ENCODE measurements around the gene GLB1L3.

GLB1L3 gene

DNA sequence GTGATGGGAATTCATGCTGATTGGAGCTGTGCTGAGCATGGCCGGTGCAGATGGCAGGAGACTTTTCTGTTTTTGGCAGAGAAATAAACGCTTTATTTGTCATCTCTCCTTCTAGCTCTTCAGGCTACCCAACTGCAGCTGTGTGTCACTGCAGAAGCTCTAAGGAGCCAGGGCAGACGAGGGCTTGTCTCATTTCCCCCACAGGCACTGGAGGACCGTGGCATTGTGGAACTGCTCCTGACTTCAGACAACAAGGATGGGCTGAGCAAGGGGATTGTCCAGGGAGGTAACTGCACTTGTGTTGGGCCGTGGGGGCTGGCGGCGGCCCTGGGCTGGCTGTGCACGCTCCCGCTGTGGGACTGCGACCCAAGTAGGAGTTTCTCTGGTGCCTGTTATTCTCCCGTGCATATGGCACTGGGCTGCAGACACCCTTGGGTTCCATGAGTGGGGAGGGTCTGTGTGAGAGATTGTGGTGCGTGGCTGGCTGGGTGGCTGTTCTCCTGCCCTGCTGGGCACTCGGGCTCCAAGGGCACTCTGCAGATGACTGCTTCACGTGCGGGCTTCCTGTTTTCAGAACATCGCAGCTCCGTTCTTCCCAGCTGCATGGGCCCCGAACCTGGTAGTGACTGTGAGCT, 82.8 kb downstream of the GLB1L3 start:
- H3K36me3 ChIP-seq (ENCODE audit: control insufficient read depth, insufficient read depth, low read length), result no peaks in the 10 kb centered on the region
- H3K4me1 ChIP-seq (ENCODE audit: control insufficient read depth, insufficient read depth, low read length), result no peaks in the 10 kb centered on the region
- H3K27ac ChIP-seq (ENCODE audit: low read depth, low read length), result no peak overlapping the region

DNA sequence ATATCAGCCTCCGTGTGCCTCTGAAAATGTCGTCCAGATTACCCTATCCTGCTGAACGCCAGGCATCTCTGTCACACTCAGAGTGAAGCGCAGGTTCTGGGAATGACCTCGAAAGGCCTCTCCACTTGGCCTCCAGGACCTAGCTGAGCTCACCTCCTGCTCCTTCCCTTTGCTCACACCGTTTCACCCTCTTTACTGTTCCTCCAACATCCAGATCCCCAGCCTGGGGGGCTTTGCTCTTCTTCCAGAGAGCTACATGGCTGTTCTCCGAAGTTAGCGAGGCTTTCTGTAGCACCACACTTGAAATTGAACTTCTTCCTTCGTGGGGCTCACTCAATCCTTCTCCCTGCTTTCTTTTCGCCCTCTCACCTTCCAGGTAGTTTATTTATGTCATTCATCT, 83.5 kb downstream of the GLB1L3 start:
- H3K27me3 ChIP-seq (ENCODE audit: control insufficient read depth, insufficient read depth, low read length), result no peaks in the 10 kb centered on the region
- H3K4me1 ChIP-seq (ENCODE audit: control insufficient read depth, insufficient read depth, low read length), result no peaks in the 10 kb centered on the region

More for the DNA sequence above, 82.8 kb downstream of the GLB1L3 start:
- H3K9ac ChIP-seq (ENCODE audit: low read length), result no peak overlapping the region
- no peaks in the 10 kb centered on the region for H3K27me3 ChIP-seq (ENCODE audit: control insufficient read depth, insufficient read depth, low read length)
- H3K4me3 ChIP-seq (ENCODE audit: low read length), result no peak overlapping the region

DNA sequence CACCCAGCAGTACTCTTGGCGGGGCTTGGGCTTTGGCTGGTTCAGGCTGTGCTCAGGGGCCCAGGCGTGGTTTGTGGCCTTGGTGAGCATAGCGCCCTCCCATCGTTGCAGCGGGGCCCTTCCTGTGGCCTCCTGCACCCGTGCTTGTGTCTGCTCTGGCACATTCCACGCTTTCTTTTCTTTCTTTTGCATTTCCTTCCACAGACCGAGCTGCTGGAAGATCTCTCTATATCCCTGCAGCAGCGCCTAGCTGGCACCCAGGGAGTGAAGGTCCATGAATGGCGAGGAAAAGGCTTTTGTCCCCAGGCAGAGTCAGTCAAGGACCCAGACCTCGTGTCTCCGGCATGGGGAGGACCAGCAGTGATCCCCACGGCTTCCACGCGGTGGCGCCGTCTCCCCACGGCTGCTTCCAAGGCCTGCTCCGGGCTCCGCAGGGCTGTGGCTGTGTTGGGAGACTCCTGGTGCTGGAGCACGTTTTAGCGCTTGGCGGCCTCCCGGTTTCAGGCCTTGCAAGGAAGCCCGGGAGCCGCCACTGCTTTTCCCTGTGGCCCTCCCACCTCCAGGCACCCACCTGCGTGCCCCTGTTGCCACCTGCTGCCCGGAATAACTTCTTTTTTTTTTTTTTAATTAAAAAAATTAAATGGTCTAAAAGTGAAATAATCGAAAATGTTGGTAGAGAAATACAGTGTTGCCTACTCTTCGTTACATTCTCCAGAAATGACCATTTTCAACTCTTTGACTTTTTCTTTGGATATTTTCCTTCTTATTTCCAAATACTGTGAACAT, 84.1 kb downstream of the GLB1L3 start:
- Histone ChIP-seq H3K4me1 (ENCODE audit: control insufficient read depth, insufficient read depth, low read length) (no peaks in the 10 kb centered on the region), H3K4me3 (ENCODE audit: low read length) (no peak overlapping the region), H3K27ac (ENCODE audit: low read depth, low read length) (no peak overlapping the region), H3K9ac (ENCODE audit: low read length) (no peak overlapping the region), H3K27me3 (ENCODE audit: control insufficient read depth, insufficient read depth, low read length) (no peaks in the 10 kb centered on the region), H3K36me3 (ENCODE audit: control insufficient read depth, insufficient read depth, low read length) (no peaks in the 10 kb centered on the region)

More for the DNA sequence above, 83.5 kb downstream of the GLB1L3 start:
- Histone ChIP-seq H3K9ac (ENCODE audit: low read length) (no peak overlapping the region), H3K4me3 (ENCODE audit: low read length) (no peak overlapping the region), H3K27ac (ENCODE audit: low read depth, low read length) (no peak overlapping the region), H3K36me3 (ENCODE audit: control insufficient read depth, insufficient read depth, low read length) (no peaks in the 10 kb centered on the region)

- Histone ChIP-seq H3K4me1 (ENCODE audit: control insufficient read depth, insufficient read depth, low read length) (no peaks in the 10 kb centered on the region), H3K36me3 (ENCODE audit: control insufficient read depth, insufficient read depth, low read length) (no peaks in the 10 kb centered on the region), H3K27me3 (ENCODE audit: control insufficient read depth, insufficient read depth, low read length) (no peaks in the 10 kb centered on the region), H3K4me3 (ENCODE audit: low read length) (no peak overlapping the region), H3K27ac (ENCODE audit: low read depth, low read length) (no peak overlapping the region), H3K9ac (ENCODE audit: low read length) (no peak overlapping the region)
Measured at GRCh38 chr11:134361661-134362060, 85.5 kb downstream of the GLB1L3 start.

DNA sequence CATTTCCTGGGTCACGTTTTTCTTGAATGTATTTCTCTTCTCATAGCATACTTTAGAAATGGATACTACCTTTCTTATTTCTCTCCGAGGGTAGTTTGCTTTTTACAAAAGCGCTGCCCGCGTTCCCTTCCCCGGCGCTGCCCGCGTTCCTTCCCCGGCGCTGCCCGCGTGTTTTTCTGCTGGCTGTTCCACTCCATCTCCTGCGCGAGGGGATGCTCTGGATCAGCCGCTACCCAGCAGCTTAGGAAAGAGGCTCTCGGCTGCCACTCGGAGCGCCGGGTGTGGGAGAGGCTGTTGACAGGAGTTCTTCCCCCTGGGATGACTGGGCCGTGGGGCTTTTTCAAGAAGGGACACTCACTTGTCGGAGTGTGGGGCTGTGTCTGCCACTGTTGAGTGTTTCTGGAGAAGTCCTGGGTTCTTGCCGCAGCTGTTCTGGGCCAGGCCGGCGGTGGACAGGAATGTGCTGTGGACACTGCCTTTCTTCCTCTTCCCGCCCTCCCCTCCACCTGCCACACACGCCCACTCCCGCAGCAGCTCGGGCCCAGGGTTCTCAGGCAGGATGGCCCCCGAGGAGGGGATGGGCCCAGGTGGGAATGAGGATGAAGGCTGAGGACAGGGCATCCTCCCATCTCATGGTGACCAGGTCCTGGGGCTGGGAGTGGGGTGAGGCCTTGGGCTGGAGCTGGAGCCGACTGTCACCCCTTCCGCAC, 86.2 kb downstream of the GLB1L3 start:
- no peaks in the 10 kb centered on the region for H3K4me1 ChIP-seq (ENCODE audit: control insufficient read depth, insufficient read depth, low read length)
- no peak overlapping the region for H3K9ac ChIP-seq (ENCODE audit: low read length)
- no peak overlapping the region for H3K4me3 ChIP-seq (ENCODE audit: low read length)
- no peak overlapping the region for H3K27ac ChIP-seq (ENCODE audit: low read depth, low read length)
- no peaks in the 10 kb centered on the region for H3K27me3 ChIP-seq (ENCODE audit: control insufficient read depth, insufficient read depth, low read length)
- H3K36me3 ChIP-seq (ENCODE audit: control insufficient read depth, insufficient read depth, low read length), result no peaks in the 10 kb centered on the region

DNA sequence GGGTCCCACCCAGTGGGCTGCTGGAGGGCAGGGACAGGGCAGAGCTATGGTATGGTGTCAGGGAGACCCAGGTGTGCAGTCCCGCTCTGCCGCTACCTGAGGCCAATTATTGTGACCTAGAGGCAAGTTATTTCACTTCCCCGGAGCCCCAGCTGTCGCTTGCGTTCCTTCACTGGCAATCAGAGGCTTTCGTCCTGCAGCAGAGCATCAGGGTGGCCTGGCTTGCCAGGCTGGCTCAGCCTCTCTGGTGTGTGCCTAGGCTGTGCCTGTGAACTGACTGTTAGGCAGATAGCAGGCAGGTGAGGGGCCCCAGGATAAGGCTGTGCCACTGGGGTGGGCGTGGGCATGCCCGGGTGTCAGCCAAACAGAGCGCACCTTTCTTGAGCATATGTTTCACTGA, 87.0 kb downstream of the GLB1L3 start:
- Histone ChIP-seq H3K27ac (ENCODE audit: low read depth, low read length) (no peak overlapping the region), H3K4me3 (ENCODE audit: low read length) (no peak overlapping the region), H3K27me3 (ENCODE audit: control insufficient read depth, insufficient read depth, low read length) (no peaks in the 10 kb centered on the region), H3K9ac (ENCODE audit: low read length) (no peak overlapping the region), H3K4me1 (ENCODE audit: control insufficient read depth, insufficient read depth, low read length) (no peaks in the 10 kb centered on the region), H3K36me3 (ENCODE audit: control insufficient read depth, insufficient read depth, low read length) (no peaks in the 10 kb centered on the region)

GRCh38 chr11:134363592-134363991, 87.4 kb downstream of the GLB1L3 start:
- no peaks in the 10 kb centered on the region for H3K27me3 ChIP-seq (ENCODE audit: control insufficient read depth, insufficient read depth, low read length)
- H3K4me1 ChIP-seq (ENCODE audit: control insufficient read depth, insufficient read depth, low read length), result no peaks in the 10 kb centered on the region
- H3K9ac ChIP-seq (ENCODE audit: low read length), result no peak overlapping the region
- no peak overlapping the region for H3K4me3 ChIP-seq (ENCODE audit: low read length)
- H3K27ac ChIP-seq (ENCODE audit: low read depth, low read length), result no peak overlapping the region
- no peaks in the 10 kb centered on the region for H3K36me3 ChIP-seq (ENCODE audit: control insufficient read depth, insufficient read depth, low read length)

- Histone ChIP-seq H3K27me3 (ENCODE audit: control insufficient read depth, insufficient read depth, low read length) (no peaks in the 10 kb centered on the region), H3K9ac (ENCODE audit: low read length) (no peak overlapping the region), H3K4me3 (ENCODE audit: low read length) (no peak overlapping the region), H3K4me1 (ENCODE audit: control insufficient read depth, insufficient read depth, low read length) (no peaks in the 10 kb centered on the region), H3K36me3 (ENCODE audit: control insufficient read depth, insufficient read depth, low read length) (no peaks in the 10 kb centered on the region), H3K27ac (ENCODE audit: low read depth, low read length) (no peak overlapping the region)
Measured at GRCh38 chr11:134364261-134364660, 88.1 kb downstream of the GLB1L3 start.

- no peaks in the 10 kb centered on the region for H3K27me3 ChIP-seq (ENCODE audit: control insufficient read depth, insufficient read depth, low read length)
- no peak overlapping the region for H3K27ac ChIP-seq (ENCODE audit: low read depth, low read length)
- H3K4me1 ChIP-seq (ENCODE audit: control insufficient read depth, insufficient read depth, low read length), result no peaks in the 10 kb centered on the region
- no peak overlapping the region for H3K9ac ChIP-seq (ENCODE audit: low read length)
- H3K4me3 ChIP-seq (ENCODE audit: low read length), result no peak overlapping the region
- no peaks in the 10 kb centered on the region for H3K36me3 ChIP-seq (ENCODE audit: control insufficient read depth, insufficient read depth, low read length)
Measured at GRCh38 chr11:134365011-134365925, 89.1 kb downstream of the GLB1L3 start.

DNA sequence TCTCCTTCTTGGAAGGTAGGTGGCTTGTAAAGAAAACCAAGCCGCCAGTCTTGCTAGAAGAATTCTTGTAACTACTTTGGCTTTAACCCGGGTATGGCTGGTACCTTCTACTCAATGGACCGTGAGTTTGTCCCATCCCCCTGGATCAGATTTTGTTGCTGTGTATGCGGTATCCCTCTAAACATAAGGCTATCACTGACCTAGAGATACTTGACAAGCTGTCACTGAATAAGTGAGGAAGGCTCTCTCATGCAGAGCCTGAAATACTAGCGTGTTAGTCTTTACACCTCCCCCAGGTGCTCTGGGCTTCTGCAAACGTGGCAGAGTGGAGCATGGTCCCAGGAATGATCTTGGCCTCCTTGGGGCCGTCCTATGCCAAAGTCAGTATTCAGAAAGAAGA, 90.1 kb downstream of the GLB1L3 start:
- H3K4me3 ChIP-seq (ENCODE audit: low read length), result no peak overlapping the region
- no peak overlapping the region for H3K27ac ChIP-seq (ENCODE audit: low read depth, low read length)
- no peak overlapping the region for H3K9ac ChIP-seq (ENCODE audit: low read length)
- no peaks in the 10 kb centered on the region for H3K36me3 ChIP-seq (ENCODE audit: control insufficient read depth, insufficient read depth, low read length)
- H3K27me3 ChIP-seq (ENCODE audit: control insufficient read depth, insufficient read depth, low read length), result no peaks in the 10 kb centered on the region
- H3K4me1 ChIP-seq (ENCODE audit: control insufficient read depth, insufficient read depth, low read length), result no peaks in the 10 kb centered on the region

- Histone ChIP-seq H3K27me3 (ENCODE audit: control insufficient read depth, insufficient read depth, low read length) (no peaks in the 10 kb centered on the region), H3K27ac (ENCODE audit: low read depth, low read length) (no peak overlapping the region), H3K4me3 (ENCODE audit: low read length) (no peak overlapping the region), H3K36me3 (ENCODE audit: control insufficient read depth, insufficient read depth, low read length) (no peaks in the 10 kb centered on the region), H3K9ac (ENCODE audit: low read length) (no peak overlapping the region), H3K4me1 (ENCODE audit: control insufficient read depth, insufficient read depth, low read length) (no peaks in the 10 kb centered on the region)
Measured at GRCh38 chr11:134367781-134368180, 91.6 kb downstream of the GLB1L3 start.
